Spleen (tissue), 7 donors: Measurements from ENCODE around the gene SIRT5.

Experiments used
- POLR2A ChIP-seq, 3 donors: fragments of 450-650 bp; IDR thresholded peaks; one replicate each; pipeline ENCODE4 v1.5.1; 2017; ENCODE audit warnings: antibody characterized with exemption in 3 of 3, mild to moderate bottlenecking in 1 of 3
- POLR2AphosphoS5 ChIP-seq, 3 donors: sonication (generic); formaldehyde crosslinking; IDR thresholded peaks; one replicate each; pipeline ENCODE4 v1.5.1; 2017; ENCODE audit warnings: antibody characterized with exemption in 3 of 3
- TF ChIP-seq, protein P1 (sequence below), 11 experiments: fragments of 200-600 bp in 7 of 11; fragments of 450-650 bp in 4 of 11; sonication (generic) in 4 of 11; IDR thresholded peaks in 8 of 11; conservative IDR thresholded peaks in 3 of 11; 1 replicate in 7 of 11; 2 replicates in 4 of 11; pipeline versions ENCODE4 v1.4.0 to v1.8.0; 2016 to 2021; ENCODE audit warnings: antibody characterized with exemption in 11 of 11, inconsistent platforms in 4 of 11, mild to moderate bottlenecking in 1 of 11
- donor health status: DM: no; HTN: no; CAD: no; lungs with moderate emphysema.
- donor health status: DM: no; HTN: no; CAD: no.
- donor health status: DM: no; HTN: no; CAD: no.

DNA sequence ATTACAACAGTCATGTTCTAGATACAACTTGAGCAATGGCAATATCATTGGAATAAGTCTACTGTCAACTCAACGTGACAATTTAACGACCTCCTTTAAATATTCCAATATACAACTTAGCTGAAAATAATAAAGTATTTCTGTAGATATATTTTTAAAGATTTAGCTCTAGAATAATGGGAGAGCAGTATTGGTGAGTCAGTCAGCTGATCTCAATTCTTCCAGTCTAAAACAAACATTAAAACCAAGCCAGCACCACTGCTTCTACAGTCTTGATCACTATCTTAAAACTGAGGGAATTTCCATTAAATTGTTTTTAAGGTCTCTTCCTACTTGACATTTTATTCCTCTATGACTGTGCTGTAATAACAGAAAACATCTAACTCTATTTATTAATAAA lies 78.9 kb downstream of the SIRT5 start:
- TF ChIP-seq POLR2AphosphoS5 (IDR thresholded peaks at IDR 0.05) = no peak
- TF ChIP-seq, protein P1, sequence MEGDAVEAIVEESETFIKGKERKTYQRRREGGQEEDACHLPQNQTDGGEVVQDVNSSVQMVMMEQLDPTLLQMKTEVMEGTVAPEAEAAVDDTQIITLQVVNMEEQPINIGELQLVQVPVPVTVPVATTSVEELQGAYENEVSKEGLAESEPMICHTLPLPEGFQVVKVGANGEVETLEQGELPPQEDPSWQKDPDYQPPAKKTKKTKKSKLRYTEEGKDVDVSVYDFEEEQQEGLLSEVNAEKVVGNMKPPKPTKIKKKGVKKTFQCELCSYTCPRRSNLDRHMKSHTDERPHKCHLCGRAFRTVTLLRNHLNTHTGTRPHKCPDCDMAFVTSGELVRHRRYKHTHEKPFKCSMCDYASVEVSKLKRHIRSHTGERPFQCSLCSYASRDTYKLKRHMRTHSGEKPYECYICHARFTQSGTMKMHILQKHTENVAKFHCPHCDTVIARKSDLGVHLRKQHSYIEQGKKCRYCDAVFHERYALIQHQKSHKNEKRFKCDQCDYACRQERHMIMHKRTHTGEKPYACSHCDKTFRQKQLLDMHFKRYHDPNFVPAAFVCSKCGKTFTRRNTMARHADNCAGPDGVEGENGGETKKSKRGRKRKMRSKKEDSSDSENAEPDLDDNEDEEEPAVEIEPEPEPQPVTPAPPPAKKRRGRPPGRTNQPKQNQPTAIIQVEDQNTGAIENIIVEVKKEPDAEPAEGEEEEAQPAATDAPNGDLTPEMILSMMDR (IDR thresholded peaks at IDR 0.05 in 8 of 11, conservative IDR thresholded peaks at IDR 0.05 in 3 of 11) = no peak
- no peak for TF ChIP-seq POLR2A (IDR thresholded peaks at IDR 0.05)
